GM21367 (cell line): ENCODE measurements around the gene AGMAT.
A peak's percentile ranks its signal among the peaks of the same experiment; 100 is the strongest.
"Not testable (repeated sequence)": the region's sequence is repeated elsewhere in the genome, so short reads cannot be mapped to it uniquely, and the experiment has no call there.

Experiments
- ATAC-seq: cut with Tn5 transposase; IDR thresholded peaks from one replicate; pipeline ENCODE4 v1.9.1; 2021; ENCODE audit not compliant: unreplicated experiment

AGMAT gene

GRCh38 chr1:15616373-15617172, 31.7 kb upstream of the AGMAT start:
- peak; percentile 3 for ATAC-seq

DNA sequence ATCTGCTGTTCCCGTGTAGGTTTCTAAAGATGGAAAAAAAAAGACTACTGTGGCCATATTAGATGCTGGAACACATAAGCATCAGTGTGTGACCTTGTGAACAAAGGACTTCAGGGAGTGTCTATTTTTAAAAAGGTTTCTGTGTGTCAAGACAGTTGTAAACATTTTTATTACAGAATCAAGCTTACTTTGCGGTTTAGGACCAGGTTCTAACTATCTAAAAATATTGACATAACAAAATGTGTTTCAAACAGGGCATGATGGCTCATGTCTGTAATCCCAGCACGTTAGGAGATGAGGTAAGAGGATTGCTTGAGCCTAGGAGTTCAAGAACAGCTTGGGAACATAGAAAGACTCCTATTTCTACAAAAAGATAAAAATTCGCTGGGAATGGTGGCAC, 25.3 kb upstream of the AGMAT start:
- no peak for ATAC-seq

GRCh38 chr1:15609631-15610030, 24.8 kb upstream of the AGMAT start:
- no peak for ATAC-seq

DNA sequence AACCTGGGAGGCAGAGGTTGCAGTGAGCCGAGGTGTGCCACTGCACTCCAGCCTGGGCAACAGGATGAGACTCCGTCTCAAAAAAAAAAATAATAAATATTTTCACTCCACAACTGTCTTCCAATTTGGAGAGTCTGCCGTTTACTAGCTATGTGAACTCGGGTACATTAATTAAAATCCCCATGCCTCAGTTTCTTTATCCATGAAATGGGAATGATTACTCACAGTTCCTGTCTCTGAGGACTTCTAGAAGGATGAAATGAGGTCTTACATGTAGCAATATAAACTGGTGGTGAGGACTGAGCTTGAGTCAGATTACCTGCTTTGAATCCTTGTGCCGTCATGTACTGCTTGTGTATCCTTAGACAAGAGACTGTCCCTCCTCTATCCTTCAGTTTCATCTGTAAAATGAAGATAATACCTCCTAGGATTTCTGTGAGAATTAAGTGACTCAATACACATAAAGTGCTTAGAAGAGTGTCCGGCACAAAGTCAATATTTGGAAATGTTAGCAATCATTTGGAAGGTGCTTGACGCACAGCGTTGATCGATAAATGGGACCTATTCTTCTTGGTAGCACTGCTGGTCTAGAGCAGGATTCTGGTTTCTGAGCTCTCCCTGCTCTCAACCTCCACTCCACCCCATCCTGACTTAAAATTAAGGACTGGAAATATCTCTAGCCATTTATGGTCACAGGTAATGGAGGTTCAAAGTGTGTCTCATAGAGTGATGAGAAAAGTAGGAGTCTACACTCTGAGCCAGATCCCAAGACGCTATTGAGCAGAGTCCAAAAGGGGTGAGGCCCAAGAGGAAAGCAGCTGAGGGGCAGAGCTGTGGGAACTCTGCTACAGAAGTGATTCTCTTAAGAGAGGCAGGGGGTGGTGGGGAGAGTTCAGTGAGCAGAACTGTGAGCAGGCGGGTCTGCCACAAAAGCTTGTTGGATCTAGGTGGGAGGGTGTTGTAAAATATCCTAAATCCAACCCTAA, 20.8 kb upstream of the AGMAT start:
- no peak for ATAC-seq

DNA sequence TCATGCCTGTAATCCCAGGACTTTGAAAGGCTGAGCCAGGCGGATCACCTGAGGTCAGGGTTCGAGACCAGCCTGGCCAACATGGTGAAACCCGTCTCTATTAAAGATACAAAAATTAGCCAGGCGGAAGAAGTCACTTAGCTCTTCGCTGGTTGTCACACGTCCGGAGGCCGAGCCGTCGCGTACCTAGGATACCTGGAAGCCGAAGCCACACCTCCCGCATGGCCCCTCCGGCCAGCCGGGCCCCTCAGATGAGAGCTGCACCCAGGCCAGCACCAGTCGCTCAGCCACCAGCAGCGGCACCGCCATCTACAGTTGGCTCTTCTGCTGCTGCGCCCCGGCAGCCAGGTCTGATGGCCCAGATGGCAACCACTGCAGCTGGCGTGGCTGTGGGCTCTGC, 19.5 kb upstream of the AGMAT start:
- ATAC-seq, result not testable (repeated sequence)

DNA sequence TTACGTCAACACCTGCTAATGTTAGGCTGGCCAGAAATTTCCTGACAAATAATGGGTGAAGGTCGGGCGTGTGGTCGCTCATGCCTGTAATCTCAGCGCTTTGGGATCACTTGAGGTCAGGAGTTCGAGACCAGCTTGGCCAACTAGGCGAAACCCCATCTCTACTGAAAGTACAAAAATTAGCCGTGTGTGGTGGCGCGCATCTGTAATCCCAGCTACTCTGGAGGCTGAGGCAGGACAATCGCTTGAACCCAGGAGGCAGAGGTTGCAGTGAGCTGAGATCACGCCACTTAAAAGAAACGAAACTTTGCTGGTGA, 19.1 kb upstream of the AGMAT start:
- ATAC-seq, result not testable (repeated sequence)

GRCh38 chr1:15603050-15603965, 18.5 kb upstream of the AGMAT start:
- ATAC-seq, result peak; percentile 87

DNA sequence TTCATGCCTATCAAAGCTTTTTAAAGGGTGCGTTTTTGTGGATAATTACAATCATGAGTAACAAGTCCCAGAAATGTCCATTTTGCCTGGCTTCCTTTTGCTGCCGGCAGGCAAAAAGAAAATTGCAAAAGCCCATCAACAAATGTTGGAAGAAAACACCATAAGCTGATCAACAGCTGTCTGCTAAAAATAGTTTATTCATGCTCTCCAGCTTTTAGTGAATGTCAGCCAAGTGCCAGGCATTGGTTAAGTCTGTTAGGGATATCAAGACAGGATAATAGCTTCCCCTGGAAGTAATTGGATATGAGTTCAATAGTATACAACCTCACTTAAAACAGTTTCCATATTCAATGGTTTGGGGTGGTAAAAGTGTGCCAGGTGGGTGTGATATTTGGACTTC, 13.6 kb upstream of the AGMAT start:
- no peak for ATAC-seq

- no peak for ATAC-seq
These were observed 11.2 kb upstream of the AGMAT start for GRCh38 chr1:15595809-15596617.

DNA sequence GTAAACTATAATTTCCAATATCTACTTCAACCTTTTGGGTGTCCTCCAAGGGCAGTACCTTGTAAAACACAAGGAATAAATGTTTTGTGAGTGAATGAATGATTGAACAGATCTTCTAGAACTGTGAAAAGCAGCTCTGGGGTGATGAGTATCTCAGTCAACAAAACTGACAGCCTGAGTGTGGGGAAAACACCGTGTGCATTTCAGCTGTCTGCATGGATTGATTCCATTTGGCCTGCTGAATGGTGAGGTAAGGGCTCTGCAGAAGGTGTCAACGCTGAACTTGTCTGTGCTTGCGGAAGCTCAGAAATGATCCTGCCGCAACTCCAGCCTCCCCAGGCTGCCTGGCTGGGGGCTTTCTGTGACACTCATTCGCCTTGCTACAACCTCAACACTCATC, 7.4 kb upstream of the AGMAT start:
- no peak for ATAC-seq

DNA sequence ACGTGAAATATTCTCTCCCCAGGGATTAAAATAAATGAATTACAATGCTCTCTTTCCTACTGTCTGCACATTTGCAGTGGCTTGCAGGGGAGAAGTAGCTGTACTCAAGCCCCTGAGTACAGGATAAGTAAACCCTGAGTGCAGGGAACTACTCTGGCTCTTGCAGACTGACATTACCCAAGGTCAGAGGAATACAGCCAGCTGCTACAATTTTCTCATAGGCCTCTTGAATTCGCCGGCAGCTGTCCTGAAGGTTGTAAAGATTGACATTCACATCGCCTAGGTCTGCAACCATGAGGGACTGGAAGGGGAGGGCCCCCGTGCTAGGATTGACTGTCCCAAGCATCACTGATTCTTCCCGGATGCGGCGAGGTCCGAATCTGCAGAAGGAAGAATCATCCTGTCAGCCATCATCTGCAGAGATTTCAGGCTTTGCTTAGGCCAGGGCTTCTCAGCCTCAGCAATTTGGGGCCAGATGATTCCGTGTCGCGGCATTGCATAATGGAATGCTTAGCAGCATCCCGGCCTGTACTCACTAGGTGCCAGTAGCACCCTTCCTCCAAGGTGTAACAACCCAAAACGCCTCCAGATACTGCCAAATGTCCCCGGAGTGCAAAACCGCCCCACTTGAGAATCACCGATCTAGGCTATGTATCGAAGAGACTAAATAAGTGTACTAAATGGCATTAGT, 1.7 kb downstream of the AGMAT start:
- ATAC-seq, result no peak

DNA sequence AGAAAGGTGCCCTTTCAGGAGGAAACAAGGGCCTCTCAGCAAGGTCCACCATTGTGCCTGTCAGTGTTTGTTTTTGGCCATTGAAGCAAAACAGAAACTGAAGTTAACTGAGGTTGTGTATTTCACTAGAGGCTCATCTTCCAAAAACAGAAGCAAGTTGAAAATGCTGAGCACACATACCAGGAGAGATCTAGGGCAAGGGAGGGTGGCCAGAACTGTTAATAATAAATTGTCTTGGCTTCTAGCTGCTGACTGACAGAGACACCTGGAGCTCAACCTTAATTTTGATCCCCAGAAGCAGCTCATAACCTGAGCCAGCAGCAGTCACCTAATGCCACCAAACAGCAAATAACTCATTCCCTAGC, 5.2 kb downstream of the AGMAT start:
- ATAC-seq, result no peak

GRCh38 chr1:15578921-15579682, 5.7 kb downstream of the AGMAT start:
- ATAC-seq, result no peak

- ATAC-seq, result no peak
These were observed 7.2 kb downstream of the AGMAT start for GRCh38 chr1:15577691-15578090.

GRCh38 chr1:15575549-15576150, 9.2 kb downstream of the AGMAT start:
- ATAC-seq, result no peak

GRCh38 chr1:15574741-15575140, 10.1 kb downstream of the AGMAT start:
- no peak for ATAC-seq

- ATAC-seq, result no peak
These were observed 11.4 kb downstream of the AGMAT start for GRCh38 chr1:15573477-15573876.

DNA sequence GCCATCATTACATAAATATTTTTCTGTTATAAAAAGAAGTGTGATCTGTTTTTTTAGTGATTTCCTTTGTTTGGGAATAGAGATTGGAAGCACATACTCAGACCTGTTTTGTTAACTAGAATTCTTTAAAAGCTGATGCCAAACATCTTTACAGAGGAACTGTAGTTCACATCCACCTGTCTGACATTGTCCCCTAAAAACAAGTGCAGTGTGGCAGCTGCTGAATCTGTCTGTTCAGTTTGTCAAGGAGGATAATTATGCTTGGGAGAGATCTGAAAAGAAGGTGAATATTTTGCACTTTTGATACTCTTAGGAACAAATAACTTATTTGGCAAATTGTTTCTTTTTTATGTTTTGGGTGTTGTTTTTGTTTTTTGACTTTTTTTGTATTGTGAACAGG, 13.6 kb downstream of the AGMAT start:
- ATAC-seq, result no peak

- ATAC-seq, result no peak
These were observed 14.0 kb downstream of the AGMAT start for GRCh38 chr1:15570861-15571260.
